Kidney (tissue), 22 donors: Measurements from ENCODE around the gene MRPS18C. TPM values are rescaled to one million over a fixed set of nuclear protein-coding genes. Genes with fewer than 3 reads are reported as not detected.

Experiments used
- DNase-seq, 5 donors: peaks; one replicate each; pipeline ENCODE4 v3.0.0-alpha.2; 2013 to 2020
- FAIRE-seq: peaks from 2 replicates; lab custom pipeline; 2012; peaks lifted over from hg19 to GRCh38; lab: Jason Lieb, UNC
- H3K27ac ChIP-seq, 2 donors: one replicate each; pipeline ENCODE4 v1.7.0; 2013; ENCODE audit warnings: low read depth in 2 of 2, low read length in 2 of 2, inconsistent platforms in 1 of 2
- H3K27me3 ChIP-seq: one replicate; pipeline ENCODE4 v1.7.1; 2013; ENCODE audit warnings: low read length, inconsistent platforms; ENCODE audit not compliant: control insufficient read depth, insufficient read depth
- H3K36me3 ChIP-seq, 3 donors: one replicate each; pipeline versions ENCODE4 v1.7.0 to v1.7.1; 2013; ENCODE audit warnings: low read length in 3 of 3, control low read depth in 1 of 3, inconsistent platforms in 1 of 3; ENCODE audit not compliant: insufficient read depth in 3 of 3, control insufficient read depth in 2 of 3
- H3K4me1 ChIP-seq, 3 donors: one replicate each; pipeline versions ENCODE4 v1.7.0 to v1.7.1; 2013; ENCODE audit warnings: low read length in 3 of 3, inconsistent platforms in 1 of 3, low read depth in 1 of 3; ENCODE audit not compliant: control insufficient read depth in 2 of 3, insufficient read depth in 2 of 3
- H3K4me3 ChIP-seq, 3 donors: one replicate each; pipeline versions ENCODE4 v1.7.0 to v1.8.1; 2013; ENCODE audit warnings: low read length in 3 of 3, control low read depth in 1 of 3, inconsistent platforms in 1 of 3
- H3K9ac ChIP-seq, 3 donors: one replicate each; pipeline versions ENCODE4 v1.7.0 to v1.7.1; 2013; ENCODE audit warnings: low read length in 3 of 3, control low read depth in 1 of 3, inconsistent platforms in 1 of 3
- H3K9me3 ChIP-seq, 3 donors: one replicate each; pipeline versions ENCODE4 v1.7.0 to v1.7.1; 2013; ENCODE audit warnings: low read length in 3 of 3, control low read depth in 1 of 3, inconsistent platforms in 1 of 3; ENCODE audit not compliant: control insufficient read depth in 2 of 3, insufficient read depth in 1 of 3
- intact Hi-C: fragments of 100-400 bp; cut with DNase I; formaldehyde crosslinking; loops from one replicate; pipeline ENCODE4 v1.11.1; 2022
- long read RNA-seq, 10 donors: library from polyadenylated mRNA in 1 of 10; unstranded in 1 of 10; transcript quantifications; one replicate each; pipeline ENCODE4 v2.0.0 and lab custom pipeline, GENCODE V29; 2021 to 2026
- polyA plus RNA-seq: library from polyadenylated mRNA; stranded (reverse); fragments of 350-450 nt; fragmentation: Illumina TruSeq; extraction: RNeasy Lipid Tissue Mini Kit (QIAGEN cat#74804); gene quantifications from one replicate; pipeline ENCODE4 v1.2.3, GENCODE V29; 2014; ENCODE audit warnings: low read depth, low replicate concordance; ENCODE audit not compliant: insufficient read depth
- total RNA-seq: library from RNA; stranded (reverse); fragmentation: NEBNext Ultra II Directional; extraction: Animal tissue kit (Norgen Biotek cat#: 25700); gene quantifications from one replicate; pipeline ENCODE4 v1.2.1, GENCODE V29; 2021
- TF ChIP-seq, protein P1 (sequence below): IDR thresholded peaks from 3 replicates; pipeline ENCODE4 v1.5.1; 2012; ENCODE audit warnings: mild to moderate bottlenecking, moderate library complexity, borderline replicate concordance; ENCODE audit not compliant: insufficient read depth; ENCODE audit errors: extremely low read depth
- donor health status: control.
- donor health status: control.
- donor health status: control.
- donor health status: control.
- donor health status: control.
- donor health status: DM: yes; HTN: yes; CAD: no.
- donor health status: Normal renal cell carcinoma (clear cell type).

Gene MRPS18C
- total RNA-seq (44.4 TPM), polyA plus RNA-seq (67.0 TPM)
- long read RNA-seq, donor 1, transcript MRPS18C-201 (6 exons, 1,643 nt) = major isoform, 53 of 71 reads
- long read RNA-seq, donor 1, partial matches to known transcripts = 0 of 71 reads
- long read RNA-seq, donor 1, other reads (novel, unspliced or antisense) = 12 of 71 reads
- long read RNA-seq, donor 2, transcript MRPS18C-204 (5 exons, 666 nt) = minor isoform, 5 of 49 reads
- long read RNA-seq, donor 2, transcript MRPS18C-201 (6 exons, 1,643 nt) = major isoform, 40 of 49 reads
- long read RNA-seq, donor 2, partial matches to known transcripts = 0 of 49 reads
- long read RNA-seq, donor 2, other reads (novel, unspliced or antisense) = 0 of 49 reads
- long read RNA-seq, donor 3, transcript MRPS18C-201 (6 exons, 1,643 nt) = major isoform, 72 of 90 reads
- long read RNA-seq, donor 3, transcript MRPS18C-204 (5 exons, 666 nt) = minor isoform, 5 of 90 reads
- long read RNA-seq, donor 3, partial matches to known transcripts = 0 of 90 reads
- long read RNA-seq, donor 3, other reads (novel, unspliced or antisense) = 8 of 90 reads
- long read RNA-seq, donor 4, transcript MRPS18C-201 (6 exons, 1,643 nt) = major isoform, 32 of 34 reads
- long read RNA-seq, donor 4, partial matches to known transcripts = 0 of 34 reads
- long read RNA-seq, donor 4, other reads (novel, unspliced or antisense) = 0 of 34 reads
- long read RNA-seq, donor 5, transcript MRPS18C-201 (6 exons, 1,643 nt) = major isoform, 5 of 5 reads
- long read RNA-seq, donor 5, partial matches to known transcripts = 0 of 5 reads
- long read RNA-seq, donor 5, other reads (novel, unspliced or antisense) = 0 of 5 reads
- long read RNA-seq, donor 6, transcript MRPS18C-201 (6 exons, 1,643 nt) = major isoform, 154 of 172 reads
- long read RNA-seq, donor 6, transcript MRPS18C-204 (5 exons, 666 nt) = minor isoform, 16 of 172 reads
- long read RNA-seq, donor 6, partial matches to known transcripts = 0 of 172 reads
- long read RNA-seq, donor 6, other reads (novel, unspliced or antisense) = 0 of 172 reads
- long read RNA-seq, donor 7, transcript MRPS18C-201 (6 exons, 1,643 nt) = major isoform, 15 of 23 reads
- long read RNA-seq, donor 7, partial matches to known transcripts = 0 of 23 reads
- long read RNA-seq, donor 7, other reads (novel, unspliced or antisense) = 4 of 23 reads
- long read RNA-seq, donor 8, transcript MRPS18C-204 (5 exons, 666 nt) = minor isoform, 7 of 76 reads
- long read RNA-seq, donor 8, transcript MRPS18C-201 (6 exons, 1,643 nt) = major isoform, 57 of 76 reads
- long read RNA-seq, donor 8, partial matches to known transcripts = 11 of 76 reads
- long read RNA-seq, donor 8, other reads (novel, unspliced or antisense) = 0 of 76 reads
- long read RNA-seq, donor 9, transcript MRPS18C-201 (6 exons, 1,643 nt) = major isoform, 37 of 39 reads
- long read RNA-seq, donor 9, partial matches to known transcripts = 0 of 39 reads
- long read RNA-seq, donor 9, other reads (novel, unspliced or antisense) = 0 of 39 reads
- long read RNA-seq, donor 10, transcript MRPS18C-201 (6 exons, 1,643 nt) = major isoform, 43 of 49 reads
- long read RNA-seq, donor 10, partial matches to known transcripts = 0 of 49 reads
- long read RNA-seq, donor 10, other reads (novel, unspliced or antisense) = 0 of 49 reads

DNA sequence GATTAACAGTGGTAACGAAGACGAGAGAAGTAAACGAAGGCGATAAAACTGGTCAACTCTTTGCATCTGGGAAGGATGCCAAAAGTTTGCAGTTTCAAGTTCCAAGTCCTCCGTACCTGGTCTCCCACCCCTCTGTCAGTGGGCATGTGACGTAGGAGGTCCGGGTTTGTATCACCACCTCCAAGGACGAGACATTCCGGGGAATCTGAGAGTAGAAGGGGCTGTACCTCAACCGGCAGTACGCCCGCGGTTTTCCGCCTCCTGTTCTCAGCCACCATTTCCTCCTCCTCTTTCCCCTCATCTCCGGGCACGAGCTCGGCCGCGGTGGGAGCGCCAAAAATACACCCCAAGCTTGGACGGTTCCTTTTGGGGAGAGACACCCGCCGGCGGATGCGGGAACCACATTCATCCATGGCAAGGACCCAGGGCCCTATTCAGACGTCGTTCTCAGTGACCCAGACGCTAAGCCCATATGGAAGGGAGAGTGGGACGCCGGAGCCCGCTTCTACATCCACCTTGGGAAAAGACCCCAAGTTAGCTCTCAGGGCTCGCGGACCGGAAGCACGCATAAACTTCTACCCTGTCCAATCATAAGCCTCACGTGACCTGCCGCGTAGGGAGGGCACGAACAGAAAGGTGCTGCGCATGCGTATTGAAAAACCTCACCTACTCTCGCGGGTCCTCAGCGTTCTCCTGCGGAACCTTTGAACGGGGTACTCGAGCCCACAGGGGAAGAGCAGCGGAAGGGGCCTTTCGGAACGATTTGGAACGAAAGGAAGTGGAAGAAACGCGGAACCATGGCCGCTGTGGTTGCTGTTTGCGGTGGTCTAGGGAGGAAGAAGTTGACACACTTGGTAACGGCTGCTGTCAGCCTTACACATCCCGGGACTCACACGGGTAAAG is at the start of gene MRPS18C, which contains the start of gene HELQ:
MRPS18C (plus strand) TSS at position 778 of the 903 bp plus-strand sequence; CDS start at position 798, 20 bp downstream.
HELQ (minus strand) TSS at position 543 of the 903 bp plus-strand sequence; CDS start at position 413, 130 bp downstream.
- H3K36me3 ChIP-seq = peaks cover 0 to 8% (median 5%) of the 10 kb centered on the region in 3 donors
- peak; percentile 98 to 100 (median 98) for DNase-seq
- peaks cover 0 to 7% (median 0%) of the 10 kb centered on the region in 3 donors for H3K4me1 ChIP-seq
- intact Hi-C loops = no loop called here
- TF ChIP-seq, protein P1, sequence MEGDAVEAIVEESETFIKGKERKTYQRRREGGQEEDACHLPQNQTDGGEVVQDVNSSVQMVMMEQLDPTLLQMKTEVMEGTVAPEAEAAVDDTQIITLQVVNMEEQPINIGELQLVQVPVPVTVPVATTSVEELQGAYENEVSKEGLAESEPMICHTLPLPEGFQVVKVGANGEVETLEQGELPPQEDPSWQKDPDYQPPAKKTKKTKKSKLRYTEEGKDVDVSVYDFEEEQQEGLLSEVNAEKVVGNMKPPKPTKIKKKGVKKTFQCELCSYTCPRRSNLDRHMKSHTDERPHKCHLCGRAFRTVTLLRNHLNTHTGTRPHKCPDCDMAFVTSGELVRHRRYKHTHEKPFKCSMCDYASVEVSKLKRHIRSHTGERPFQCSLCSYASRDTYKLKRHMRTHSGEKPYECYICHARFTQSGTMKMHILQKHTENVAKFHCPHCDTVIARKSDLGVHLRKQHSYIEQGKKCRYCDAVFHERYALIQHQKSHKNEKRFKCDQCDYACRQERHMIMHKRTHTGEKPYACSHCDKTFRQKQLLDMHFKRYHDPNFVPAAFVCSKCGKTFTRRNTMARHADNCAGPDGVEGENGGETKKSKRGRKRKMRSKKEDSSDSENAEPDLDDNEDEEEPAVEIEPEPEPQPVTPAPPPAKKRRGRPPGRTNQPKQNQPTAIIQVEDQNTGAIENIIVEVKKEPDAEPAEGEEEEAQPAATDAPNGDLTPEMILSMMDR = no peak
- H3K9me3 ChIP-seq = no peaks in the 10 kb centered on the region
- H3K4me3 ChIP-seq = peak within 1 kb of the TSS; percentile 91 to 100 (median 98)
- peak within 1 kb of the TSS; percentile 96 to 100 (median 98) for H3K9ac ChIP-seq
- no peaks in the 10 kb centered on the region for H3K27me3 ChIP-seq
- FAIRE-seq = no peak
- H3K27ac ChIP-seq = peak within 1 kb of the TSS; percentile 96

DNA sequence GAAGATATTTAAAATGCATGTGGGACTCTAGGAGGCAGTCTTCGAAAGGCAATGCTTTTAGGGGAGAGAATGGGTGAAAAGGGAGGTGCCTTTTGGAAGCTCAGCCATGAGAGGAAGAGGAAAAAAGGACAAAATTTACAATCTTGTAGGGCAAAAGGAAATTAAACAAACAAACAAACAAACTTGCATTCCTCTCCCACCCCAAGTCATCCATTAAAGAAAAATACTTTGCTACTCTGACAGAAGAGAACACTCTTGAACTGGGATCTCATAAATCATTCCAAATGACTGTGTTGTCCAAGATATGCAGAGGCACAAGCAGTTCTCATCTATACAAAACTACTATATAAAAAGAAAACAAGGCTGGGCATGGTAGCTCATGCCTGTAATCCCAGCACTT is 47.0 kb upstream of the MRPS18C start:
- intact Hi-C loops = no loop called here
- peak in 2 of 5 donors; percentile 84 to 92 for DNase-seq
- no peak for FAIRE-seq
- no peak overlapping the region for H3K4me3 ChIP-seq
- H3K9ac ChIP-seq = no peak overlapping the region
- H3K27ac ChIP-seq = no peak overlapping the region
- H3K4me1 ChIP-seq = no peaks in the 10 kb centered on the region
- H3K27me3 ChIP-seq = no peaks in the 10 kb centered on the region
- TF ChIP-seq, protein P1 = no peak
- H3K9me3 ChIP-seq = no peaks in the 10 kb centered on the region
- peaks cover 0 to 9% (median 3%) of the 10 kb centered on the region in 3 donors for H3K36me3 ChIP-seq
